Lung (tissue), 12 donors: ENCODE measurements around the gene CLIC4. TPM values are rescaled to one million over a fixed set of nuclear protein-coding genes. Genes with fewer than 3 reads are reported as not detected.

Source experiments
- ATAC-seq: fragments of 200-7000 bp; cut with Tn5 transposase; one replicate; pipeline ENCODE4 v1.9.1; 2020; ENCODE audit warnings: moderate number of reproducible peaks; ENCODE audit not compliant: insufficient read depth, low FRiP score
- DNase-seq, 3 donors: peaks; one replicate each; pipeline ENCODE4 v3.0.0-alpha.2; 2013 to 2017
- H3K27ac ChIP-seq, 2 donors: one replicate each; pipeline ENCODE4 v1.5.1; 2013; ENCODE audit warnings: mild to moderate bottlenecking in 2 of 2, moderate library complexity in 2 of 2, control low read depth in 1 of 2, inconsistent platforms in 1 of 2, low read depth in 1 of 2, low read length in 1 of 2
- H3K27me3 ChIP-seq, 3 donors: one replicate each; pipeline ENCODE4 v1.5.1; 2013; ENCODE audit warnings: low read length in 2 of 3; ENCODE audit not compliant: control insufficient read depth in 3 of 3, insufficient read depth in 3 of 3
- H3K36me3 ChIP-seq, 4 donors: one replicate each; pipeline ENCODE4 v1.5.1; 2013; ENCODE audit warnings: low read length in 4 of 4, mild to moderate bottlenecking in 1 of 4, moderate library complexity in 1 of 4; ENCODE audit not compliant: control insufficient read depth in 4 of 4, insufficient read depth in 4 of 4
- H3K4me1 ChIP-seq, 5 donors: one replicate each; pipeline ENCODE4 v1.5.1; 2013; ENCODE audit warnings: low read length in 5 of 5, mild to moderate bottlenecking in 2 of 5, moderate library complexity in 1 of 5; ENCODE audit not compliant: control insufficient read depth in 5 of 5, insufficient read depth in 5 of 5
- H3K4me3 ChIP-seq: one replicate; pipeline ENCODE4 v1.5.1; 2013; ENCODE audit warnings: mild to moderate bottlenecking, control low read depth, moderate library complexity
- H3K9ac ChIP-seq, 2 donors: one replicate each; pipeline ENCODE4 v1.5.1; 2013; ENCODE audit warnings: low read length in 2 of 2, control low read depth in 1 of 2; ENCODE audit not compliant: insufficient read depth in 1 of 2
- H3K9me3 ChIP-seq, 4 donors: one replicate each; pipeline ENCODE4 v1.5.1; 2013; ENCODE audit warnings: low read length in 3 of 4, mild to moderate bottlenecking in 1 of 4, moderate library complexity in 1 of 4; ENCODE audit not compliant: control insufficient read depth in 4 of 4, insufficient read depth in 3 of 4
- CTCF ChIP-seq: IDR thresholded peaks from 2 replicates; pipeline ENCODE4 v1.5.1; 2012; ENCODE audit warnings: mild to moderate bottlenecking; ENCODE audit errors: control extremely low read depth, extremely low read depth
- WGBS, 2 donors: extraction: QIAGEN DNeasy Blood & Tissue Kit; methylation state at CpG; one replicate each; pipeline ENCODE4 v1.1.7; 2013; 5-methylcytosine and 5-hydroxymethylcytosine counted together
- polyA plus RNA-seq, 2 donors: library from polyadenylated mRNA; stranded (reverse); fragments of 200-250 nt; gene quantifications; one replicate each; pipeline ENCODE4 v1.2.1, GENCODE V29; 2013
- total RNA-seq, 2 donors: library from RNA; depleted of rRNA in 1 of 2; stranded (reverse); fragments of >200 nt in 1 of 2; gene quantifications; one replicate each; pipeline ENCODE4 v1.2.1, GENCODE V29; 2014 to 2021
- donor health status: control.
- donor health status: control.
- donor health status: Bipolar disorder and iron deficiency.
- donor health status: healthy.
- donor health status: DM: yes; HTN: yes; CAD: no.

Gene CLIC4
- total and polyA plus RNA-seq, 4 donors = 52.0 to 236 (median 166) TPM

DNA sequence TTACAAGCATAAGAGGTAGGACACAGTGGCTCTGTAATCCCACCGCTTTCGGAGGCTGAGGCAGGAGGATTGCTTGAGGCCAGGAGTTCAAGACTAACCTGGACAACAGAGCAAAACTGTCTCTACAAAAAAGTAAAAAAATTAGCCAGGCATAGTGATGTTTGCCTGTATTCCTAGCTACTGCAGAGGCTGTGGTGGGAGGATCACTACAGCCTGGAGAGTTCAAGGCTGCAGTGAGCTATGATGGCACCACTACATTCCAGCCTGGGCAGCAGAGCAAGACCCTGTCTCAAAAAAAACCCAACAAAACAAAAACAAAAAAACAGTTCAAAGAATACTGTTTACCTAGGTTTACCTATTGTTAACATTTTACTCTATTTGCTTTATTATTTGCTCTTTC is 37.4 kb downstream of the CLIC4 start:
- Histone ChIP-seq H3K36me3 (peaks cover 0 to 4% (median 0%) of the 10 kb centered on the region in 4 donors), H3K4me1 (peaks cover 6 to 30% (median 11%) of the 10 kb centered on the region in 5 donors), H3K9me3 (no peaks in the 10 kb centered on the region), H3K27ac (no peak overlapping the region), H3K27me3 (no peaks in the 10 kb centered on the region), H3K9ac (no peak overlapping the region), H3K4me3 (no peak overlapping the region)
- DNase-seq (no peak), ATAC-seq (no peak)
- TF ChIP-seq CTCF = no peak
- 99 to 100% methylated on average over 2 of the region's 2 CpGs for WGBS, 2 donors

- WGBS, 2 donors = 76 to 88% methylated on average over 1 of the region's 1 CpG
Observed at GRCh38 chr1:24783713-24784112, 38.5 kb downstream of the CLIC4 start.

DNA sequence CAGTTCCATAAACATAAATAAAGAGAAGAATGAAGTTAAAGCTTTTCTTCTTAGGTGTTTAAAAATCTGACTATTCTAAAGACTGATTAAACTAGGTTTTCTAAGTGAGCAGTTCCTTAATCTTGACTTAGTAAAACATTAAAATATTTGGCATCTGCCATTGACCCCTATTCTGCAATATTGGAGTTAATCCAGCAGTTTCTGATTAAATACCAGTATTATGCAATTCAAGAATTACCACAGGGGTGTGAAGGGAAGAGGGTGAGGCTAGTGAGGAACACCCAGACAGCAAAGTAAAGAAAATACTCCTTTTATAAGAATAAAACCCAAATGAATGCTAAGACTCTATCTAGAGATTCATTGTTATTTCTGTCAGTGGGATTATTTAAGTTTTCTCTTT is 40.9 kb downstream of the CLIC4 start:
- no peaks in the 10 kb centered on the region for H3K9me3 ChIP-seq
- ATAC-seq (peak; percentile 41), DNase-seq (peak in 2 of 3 donors; percentile 81 to 84)
- no peaks in the 10 kb centered on the region for H3K27me3 ChIP-seq
- H3K36me3 ChIP-seq = peaks cover 0 to 4% (median 0%) of the 10 kb centered on the region in 4 donors
- no peak overlapping the region for H3K27ac ChIP-seq
- no peak overlapping the region for H3K9ac ChIP-seq
- H3K4me1 ChIP-seq = peaks cover 6 to 34% (median 7%) of the 10 kb centered on the region in 5 donors
- TF ChIP-seq CTCF = no peak
- H3K4me3 ChIP-seq = no peak overlapping the region

More at GRCh38 chr1:24783713-24784112, 38.5 kb downstream of the CLIC4 start:
- H3K4me3 ChIP-seq = no peak overlapping the region
- no peaks in the 10 kb centered on the region for H3K9me3 ChIP-seq
- no peak for TF ChIP-seq CTCF
- no peak overlapping the region for H3K9ac ChIP-seq
- no peaks in the 10 kb centered on the region for H3K27me3 ChIP-seq
- no peak overlapping the region for H3K27ac ChIP-seq
- peaks cover 6 to 29% (median 11%) of the 10 kb centered on the region in 5 donors for H3K4me1 ChIP-seq
- peaks cover 0 to 4% (median 0%) of the 10 kb centered on the region in 4 donors for H3K36me3 ChIP-seq
- DNase-seq (no peak), ATAC-seq (no peak)

- H3K4me3 ChIP-seq = no peak overlapping the region
- no peak overlapping the region for H3K9ac ChIP-seq
- no peaks in the 10 kb centered on the region for H3K27me3 ChIP-seq
- H3K4me1 ChIP-seq = peaks cover 0 to 34% (median 6%) of the 10 kb centered on the region in 5 donors
- H3K27ac ChIP-seq = peak overlapping the region in 1 of 2 donors; percentile 61
- ATAC-seq (no peak), DNase-seq (no peak)
- no peak for TF ChIP-seq CTCF
- no peaks in the 10 kb centered on the region for H3K9me3 ChIP-seq
- H3K36me3 ChIP-seq = no peaks in the 10 kb centered on the region
Observed at GRCh38 chr1:24790490-24790889, 45.2 kb downstream of the CLIC4 start.
